Ovary (tissue), 9 donors: ENCODE results near the gene ATL1. TPM values are rescaled to one million over a fixed set of nuclear protein-coding genes. Genes with fewer than 3 reads are reported as not detected.

Source experiments
- DNase-seq, 5 donors: peaks; one replicate each; pipeline ENCODE4 v3.0.0-alpha.2; 2019 to 2020
- H3K27ac ChIP-seq, 2 donors: fragments of 200-600 bp; one replicate each; pipeline versions ENCODE4 v1.5.1 to v1.8.0; 2019 to 2022
- H3K27me3 ChIP-seq: fragments of 200-600 bp; one replicate; pipeline ENCODE4 v1.8.0; 2022
- H3K36me3 ChIP-seq: fragments of 200-600 bp; sonication (generic); one replicate; pipeline ENCODE4 v1.5.1; 2019
- H3K4me1 ChIP-seq: one replicate; pipeline ENCODE4 v1.8.1; 2013; ENCODE audit warnings: mild to moderate bottlenecking, moderate library complexity; ENCODE audit not compliant: insufficient read depth
- H3K4me3 ChIP-seq: fragments of 200-600 bp; sonication (generic); one replicate; pipeline ENCODE4 v1.5.1; 2017
- H3K9me3 ChIP-seq, 2 donors: fragments of 200-600 bp in 1 of 2; sonication (generic) in 1 of 2; one replicate each; pipeline versions ENCODE4 v1.5.1 to v1.8.1; 2013 to 2019; ENCODE audit warnings: mild to moderate bottlenecking in 1 of 2, moderate library complexity in 1 of 2
- EP300 ChIP-seq: sonication (generic); formaldehyde crosslinking; IDR thresholded peaks from one replicate; pipeline ENCODE4 v1.6.1; 2017; ENCODE audit warnings: antibody characterized with exemption
- POLR2A ChIP-seq: fragments of 450-650 bp; IDR thresholded peaks from one replicate; pipeline ENCODE4 v1.6.1; 2017; ENCODE audit warnings: antibody characterized with exemption, mild to moderate bottlenecking, moderate library complexity
- WGBS, 3 donors: extraction: QIAGEN DNeasy Blood & Tissue Kit in 1 of 3; methylation state at CpG; one replicate each; pipeline versions ENCODE4 v1.1.5 to v1.1.7; 2013 to 2017; 5-methylcytosine and 5-hydroxymethylcytosine counted together
- intact Hi-C, 4 donors: fragments of 100-400 bp; cut with DNase I; formaldehyde crosslinking; loops; one replicate each; pipeline versions ENCODE4 v1.11.0 to v1.15.1; 2022 to 2023
- polyA plus RNA-seq, 2 donors: library from polyadenylated mRNA; stranded (reverse); fragments of 200-250 nt in 1 of 2; fragments of 350-450 nt in 1 of 2; fragmentation: Illumina TruSeq in 1 of 2; extraction: RNeasy Lipid Tissue Mini Kit (QIAGEN cat#74804) in 1 of 2; gene quantifications; one replicate each; pipeline ENCODE4 v1.2.3, GENCODE V29; 2013 to 2014
- total RNA-seq, 7 donors: library from RNA; depleted of rRNA in 2 of 7; stranded (reverse); fragments of >200 nt in 2 of 7; fragmentation: NEBNext Ultra II Directional in 3 of 7; extraction: Animal tissue kit (Norgen Biotek cat#: 25700) in 3 of 7; gene quantifications; one replicate each; pipeline versions ENCODE4 v1.1.0 to v1.2.4, GENCODE V29; 2016 to 2023
- TF ChIP-seq, protein P1 (sequence below), 3 donors: fragments of 450-650 bp in 2 of 3; fragments of 200-600 bp in 1 of 3; IDR thresholded peaks; one replicate each; pipeline versions ENCODE4 v1.5.1 to v1.8.0; 2016 to 2022; ENCODE audit warnings: antibody characterized with exemption in 3 of 3, mild to moderate bottlenecking in 1 of 3
- donor health status: DM: no; HTN: no; CAD: no; lungs with moderate emphysema.
- donor health status: DM: no; HTN: no; CAD: no.
- donor health status: Bipolar disorder and iron deficiency.
- donor health status: DM: yes; HTN: yes; CAD: no.
- donor health status: DM: no; HTN: no; CAD: no.
- donor health status: DM: yes; HTN: yes; CAD: no.

The ATL1 gene
- total and polyA plus RNA-seq, 9 donors: 6.6 to 11.8 (median 10.7) TPM

DNA sequence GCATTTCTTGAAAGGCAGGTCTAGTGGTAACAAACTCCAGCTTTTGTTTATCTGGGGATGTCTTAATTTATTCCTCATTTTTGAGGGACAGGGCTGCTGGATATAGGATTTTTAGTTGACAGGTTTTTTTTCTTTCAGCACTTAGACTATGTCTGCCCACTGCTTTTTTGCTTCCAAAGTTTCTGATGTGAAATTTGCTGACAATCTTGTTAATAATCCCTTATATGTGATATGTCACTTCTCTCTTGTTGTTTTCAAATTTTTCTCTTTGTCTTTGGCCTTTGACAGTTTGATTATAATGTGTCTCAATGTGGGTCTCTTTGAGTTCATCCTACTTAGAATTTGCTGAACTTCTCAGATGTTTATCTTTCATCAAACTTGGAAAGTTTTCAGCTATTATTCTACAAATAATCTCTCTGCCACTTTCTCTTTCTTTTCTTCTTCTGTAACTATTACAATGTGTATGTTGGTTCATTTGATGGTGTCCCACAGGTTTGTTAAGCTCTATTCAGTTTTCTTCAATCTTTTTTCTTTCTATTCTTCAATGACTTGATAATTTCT lies 9.8 kb downstream of the ATL1 start:
- Histone ChIP-seq H3K4me3 (no peak overlapping the region), H3K4me1 (no peaks in the 10 kb centered on the region), H3K36me3 (no peaks in the 10 kb centered on the region), H3K27ac (no peak overlapping the region), H3K9me3 (no peaks in the 10 kb centered on the region), H3K27me3 (no peaks in the 10 kb centered on the region)
- no peak for DNase-seq
- intact Hi-C loops: no loop called here
- TF ChIP-seq EP300: no peak
- TF ChIP-seq, protein P1, sequence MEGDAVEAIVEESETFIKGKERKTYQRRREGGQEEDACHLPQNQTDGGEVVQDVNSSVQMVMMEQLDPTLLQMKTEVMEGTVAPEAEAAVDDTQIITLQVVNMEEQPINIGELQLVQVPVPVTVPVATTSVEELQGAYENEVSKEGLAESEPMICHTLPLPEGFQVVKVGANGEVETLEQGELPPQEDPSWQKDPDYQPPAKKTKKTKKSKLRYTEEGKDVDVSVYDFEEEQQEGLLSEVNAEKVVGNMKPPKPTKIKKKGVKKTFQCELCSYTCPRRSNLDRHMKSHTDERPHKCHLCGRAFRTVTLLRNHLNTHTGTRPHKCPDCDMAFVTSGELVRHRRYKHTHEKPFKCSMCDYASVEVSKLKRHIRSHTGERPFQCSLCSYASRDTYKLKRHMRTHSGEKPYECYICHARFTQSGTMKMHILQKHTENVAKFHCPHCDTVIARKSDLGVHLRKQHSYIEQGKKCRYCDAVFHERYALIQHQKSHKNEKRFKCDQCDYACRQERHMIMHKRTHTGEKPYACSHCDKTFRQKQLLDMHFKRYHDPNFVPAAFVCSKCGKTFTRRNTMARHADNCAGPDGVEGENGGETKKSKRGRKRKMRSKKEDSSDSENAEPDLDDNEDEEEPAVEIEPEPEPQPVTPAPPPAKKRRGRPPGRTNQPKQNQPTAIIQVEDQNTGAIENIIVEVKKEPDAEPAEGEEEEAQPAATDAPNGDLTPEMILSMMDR (IDR thresholded peaks at IDR 0.05): no peak
- TF ChIP-seq POLR2A: no peak

DNA sequence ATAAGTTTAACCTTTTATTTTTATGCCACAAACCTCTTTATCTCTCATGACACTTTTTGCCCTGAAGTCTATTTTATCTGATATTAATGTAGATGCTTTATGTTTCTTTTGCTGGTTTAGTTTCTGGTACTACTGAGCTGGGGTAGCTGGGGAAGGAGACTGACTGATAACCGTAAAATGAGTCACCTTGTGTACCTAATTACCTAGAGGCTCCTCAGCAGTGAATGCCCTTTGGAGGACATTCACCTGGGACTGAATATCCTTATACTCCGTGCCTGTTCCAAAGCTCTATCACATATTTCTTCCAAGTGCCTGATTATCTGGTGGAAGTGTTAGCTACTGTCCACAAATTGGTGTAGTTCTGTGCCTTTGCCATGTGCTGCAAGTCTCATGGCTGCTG lies 13.9 kb downstream of the ATL1 start:
- H3K27ac ChIP-seq: no peak overlapping the region
- no peaks in the 10 kb centered on the region for H3K36me3 ChIP-seq
- no peak for DNase-seq
- no peak overlapping the region for H3K4me3 ChIP-seq
- intact Hi-C loops: no loop called here
- TF ChIP-seq, protein P1 (IDR thresholded peaks at IDR 0.05): no peak
- no peak for TF ChIP-seq POLR2A
- no peak for TF ChIP-seq EP300
- no peaks in the 10 kb centered on the region for H3K4me1 ChIP-seq
- H3K27me3 ChIP-seq: no peaks in the 10 kb centered on the region
- WGBS, 3 donors: 76 to 89% (median 82%) methylated on average over 2 of the region's 2 CpGs
- no peaks in the 10 kb centered on the region for H3K9me3 ChIP-seq

DNA sequence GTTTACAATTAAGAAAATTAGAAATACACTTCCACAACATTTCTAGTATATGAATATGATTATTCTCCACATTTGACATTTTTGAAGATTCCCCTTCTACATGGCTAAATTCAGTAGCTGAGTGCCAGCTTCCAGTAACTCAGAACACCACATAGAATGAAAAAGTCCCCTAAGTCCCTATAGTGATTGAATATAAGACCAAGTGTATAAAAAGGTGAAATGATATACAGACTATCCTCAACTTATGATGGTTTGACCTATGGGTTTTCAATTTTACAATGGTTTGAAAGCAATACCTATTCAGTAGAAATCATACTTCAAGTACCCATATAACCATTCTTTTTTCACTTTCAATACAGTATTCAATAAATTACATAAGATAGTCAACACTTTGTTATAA lies 15.8 kb downstream of the ATL1 start:
- Histone ChIP-seq H3K36me3 (no peaks in the 10 kb centered on the region), H3K9me3 (no peaks in the 10 kb centered on the region), H3K27me3 (no peaks in the 10 kb centered on the region), H3K4me1 (no peaks in the 10 kb centered on the region), H3K27ac (no peak overlapping the region), H3K4me3 (no peak overlapping the region)
- intact Hi-C loops: no loop called here
- TF ChIP-seq, protein P1 (IDR thresholded peaks at IDR 0.05): no peak
- no peak for DNase-seq

DNA sequence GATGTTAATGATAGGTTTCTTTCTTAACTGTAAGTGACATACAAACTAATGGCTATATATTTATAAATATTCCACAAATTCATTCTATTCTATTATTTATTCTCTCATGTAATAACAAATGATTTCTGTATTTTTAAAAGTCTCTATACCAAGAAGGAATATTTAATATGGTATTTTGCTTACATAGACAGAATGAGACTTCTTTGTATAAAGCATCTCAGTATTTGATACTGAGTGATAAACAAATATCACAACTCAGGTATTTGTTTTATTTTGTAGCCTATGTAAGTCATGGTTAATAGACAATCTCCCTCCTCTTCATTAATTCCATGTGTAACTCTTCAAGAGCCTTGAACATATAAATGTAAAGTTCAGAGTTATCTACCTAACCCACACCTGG lies 18.0 kb downstream of the ATL1 start:
- Histone ChIP-seq H3K27me3 (no peaks in the 10 kb centered on the region), H3K36me3 (no peaks in the 10 kb centered on the region), H3K4me3 (no peak overlapping the region), H3K27ac (no peak overlapping the region), H3K9me3 (no peaks in the 10 kb centered on the region), H3K4me1 (no peaks in the 10 kb centered on the region)
- intact Hi-C loops: no loop called here
- TF ChIP-seq, protein P1 (IDR thresholded peaks at IDR 0.05): no peak
- TF ChIP-seq POLR2A (no peak), EP300 (no peak)
- no peak for DNase-seq

DNA sequence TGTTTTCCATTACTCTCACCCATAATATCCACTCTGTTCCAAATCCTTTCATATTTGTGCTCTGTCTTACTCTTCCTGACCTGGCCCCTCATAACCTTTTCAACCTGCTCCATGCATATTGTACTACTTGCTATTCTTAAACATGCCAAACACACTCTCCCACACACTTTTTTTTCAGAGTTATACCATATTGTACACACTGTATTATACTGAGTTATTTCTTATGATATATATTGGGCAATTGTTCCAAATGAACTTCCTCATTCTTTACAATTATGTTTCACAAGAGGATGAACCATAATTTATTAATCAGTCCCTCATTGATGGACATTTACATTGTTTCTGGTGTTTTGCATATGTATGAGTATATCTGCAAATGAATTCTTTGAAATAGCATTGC lies 18.5 kb downstream of the ATL1 start:
- TF ChIP-seq POLR2A (no peak), EP300 (no peak)
- TF ChIP-seq, protein P1 (IDR thresholded peaks at IDR 0.05): no peak
- Histone ChIP-seq H3K4me3 (no peak overlapping the region), H3K27ac (no peak overlapping the region), H3K27me3 (no peaks in the 10 kb centered on the region), H3K9me3 (no peaks in the 10 kb centered on the region), H3K4me1 (no peaks in the 10 kb centered on the region), H3K36me3 (no peaks in the 10 kb centered on the region)
- intact Hi-C loops: no loop called here
- no peak for DNase-seq
